Activated T-cell treated with anti-CD3 and anti-CD28 coated beads, Interleukin-2, amount 50 U/mL, for 48 hours (primary cell): ENCODE measurements around the gene MSI2.

Source experiments
- DNase-seq, 2 experiments: peaks; one replicate each; pipeline ENCODE4 v3.0.0-alpha.2; 2020

The MSI2 gene

DNA sequence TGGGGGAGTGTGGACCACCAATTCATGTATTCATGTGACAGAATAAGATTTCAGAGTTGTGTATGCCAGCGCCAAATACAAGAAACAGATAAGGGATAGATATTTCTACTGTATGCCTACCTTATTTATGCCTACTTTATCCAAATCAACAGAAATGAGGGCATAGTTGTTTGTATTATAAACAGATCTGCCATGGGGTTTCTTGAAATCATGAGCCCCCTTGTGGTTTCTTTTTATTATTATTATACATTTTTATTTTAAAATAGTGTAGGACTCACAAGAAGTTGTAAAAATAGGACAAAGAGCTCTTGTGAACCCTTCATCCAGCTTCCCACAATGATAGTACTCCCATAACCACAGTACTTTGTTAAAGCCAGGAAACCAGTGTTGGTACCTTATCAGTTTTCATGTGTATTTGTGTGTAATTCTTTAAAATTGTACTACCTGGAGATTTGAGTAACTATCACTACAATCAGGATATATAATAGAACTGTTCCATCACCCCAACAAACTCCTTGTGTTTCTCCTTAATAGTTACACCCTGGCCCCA, 259.4 kb downstream of the MSI2 start:
- DNase-seq: no peak

DNA sequence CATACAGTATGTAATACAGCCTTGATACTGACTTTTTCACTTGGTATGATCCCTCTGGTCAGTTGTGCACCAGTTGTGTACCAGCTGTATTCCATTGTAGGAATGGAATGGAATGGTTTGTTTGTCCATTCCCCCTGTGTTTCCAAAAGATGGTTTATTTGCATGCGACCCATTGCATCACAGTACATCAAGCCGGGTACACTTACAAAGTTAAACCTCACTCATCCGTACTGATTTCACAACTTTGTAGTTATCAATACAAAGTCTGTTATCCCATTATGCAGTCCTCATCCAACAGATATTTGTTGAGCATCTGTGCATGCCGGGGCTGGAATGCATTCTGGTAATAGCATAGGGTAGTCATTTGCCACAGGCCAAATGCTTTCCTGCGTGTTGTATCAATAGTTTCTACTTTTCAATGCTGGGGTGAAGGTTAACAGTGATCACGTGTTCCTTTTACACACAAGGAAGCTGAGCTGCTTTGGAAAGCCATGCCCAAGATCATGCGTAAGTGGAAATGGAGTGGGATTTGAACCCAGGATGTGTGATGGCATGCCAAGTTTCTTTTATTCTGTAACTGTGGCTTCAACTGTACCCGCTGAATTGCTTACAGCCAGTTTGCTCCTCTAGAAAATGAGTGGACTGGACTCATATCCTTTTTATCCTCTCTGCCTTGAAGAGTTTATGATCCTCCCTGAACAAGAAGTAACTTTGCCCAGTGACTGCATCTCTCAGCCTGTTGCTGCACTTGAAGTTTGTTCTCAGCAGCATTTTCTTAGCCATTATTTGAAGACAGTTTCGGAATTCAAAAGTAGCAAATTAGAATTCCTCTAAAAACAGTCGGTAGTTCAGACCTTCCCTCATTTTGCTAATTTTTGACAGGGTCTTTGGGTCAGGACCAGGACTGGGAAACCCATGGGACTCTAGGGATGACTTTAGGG, 260.2 kb downstream of the MSI2 start:
- no peak for DNase-seq

DNA sequence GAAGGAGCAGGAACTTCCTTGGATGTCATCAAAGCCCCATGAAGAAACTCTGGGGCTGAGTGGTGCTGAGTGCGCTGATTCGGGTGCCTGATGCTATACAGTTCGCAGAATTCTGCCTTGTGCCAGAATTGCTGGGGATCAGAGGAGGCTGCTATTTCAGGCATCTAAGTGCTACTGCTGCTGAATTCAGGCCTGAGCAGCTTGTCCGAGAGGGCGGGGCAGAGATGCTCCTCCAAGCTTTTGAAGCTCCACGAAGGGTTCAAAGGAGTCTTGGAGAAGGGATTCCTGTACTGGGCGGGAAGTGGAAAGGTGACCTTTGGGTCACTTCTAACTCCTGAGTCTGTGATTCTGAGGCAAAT, 260.9 kb downstream of the MSI2 start:
- no peak for DNase-seq

DNA sequence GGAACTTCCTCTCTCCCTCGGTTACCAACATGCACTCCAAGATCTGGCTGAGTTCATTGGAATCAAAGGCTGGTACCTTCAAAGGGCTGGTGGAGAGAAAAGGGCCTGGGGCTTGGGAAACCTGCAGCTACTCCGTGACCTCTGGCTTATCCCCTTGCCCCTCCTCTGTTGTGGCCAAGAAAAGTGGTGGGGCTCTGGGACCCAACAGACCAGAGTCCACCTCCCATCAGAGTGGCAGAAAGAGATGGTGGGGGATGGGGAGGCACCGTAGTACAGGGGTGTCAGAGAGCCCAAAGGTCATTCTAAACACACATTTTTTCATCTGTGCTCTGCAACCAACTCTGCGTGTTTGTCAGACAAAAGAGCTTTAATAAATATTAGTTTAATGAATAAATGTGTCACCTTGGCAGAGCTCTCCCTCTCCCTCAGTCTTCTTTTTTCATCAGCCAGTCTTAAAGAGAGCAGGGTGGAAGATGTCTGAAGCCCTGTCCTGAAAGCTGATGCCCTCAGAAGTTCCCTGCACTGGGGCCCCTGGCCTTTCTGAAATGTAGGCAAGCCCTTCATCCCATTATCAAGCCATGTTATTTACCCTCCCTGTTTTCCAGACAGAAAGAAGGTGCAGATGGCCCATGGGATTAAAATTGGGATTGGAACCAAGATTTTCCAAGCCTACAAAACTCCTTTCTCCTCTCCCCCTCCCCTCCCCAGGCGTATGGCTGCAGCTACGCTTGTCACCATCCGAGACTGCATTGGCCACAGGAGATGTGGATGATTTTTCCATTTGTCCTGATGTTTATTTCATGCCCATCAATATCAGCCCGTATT, 261.5 kb downstream of the MSI2 start:
- no peak for DNase-seq

DNA sequence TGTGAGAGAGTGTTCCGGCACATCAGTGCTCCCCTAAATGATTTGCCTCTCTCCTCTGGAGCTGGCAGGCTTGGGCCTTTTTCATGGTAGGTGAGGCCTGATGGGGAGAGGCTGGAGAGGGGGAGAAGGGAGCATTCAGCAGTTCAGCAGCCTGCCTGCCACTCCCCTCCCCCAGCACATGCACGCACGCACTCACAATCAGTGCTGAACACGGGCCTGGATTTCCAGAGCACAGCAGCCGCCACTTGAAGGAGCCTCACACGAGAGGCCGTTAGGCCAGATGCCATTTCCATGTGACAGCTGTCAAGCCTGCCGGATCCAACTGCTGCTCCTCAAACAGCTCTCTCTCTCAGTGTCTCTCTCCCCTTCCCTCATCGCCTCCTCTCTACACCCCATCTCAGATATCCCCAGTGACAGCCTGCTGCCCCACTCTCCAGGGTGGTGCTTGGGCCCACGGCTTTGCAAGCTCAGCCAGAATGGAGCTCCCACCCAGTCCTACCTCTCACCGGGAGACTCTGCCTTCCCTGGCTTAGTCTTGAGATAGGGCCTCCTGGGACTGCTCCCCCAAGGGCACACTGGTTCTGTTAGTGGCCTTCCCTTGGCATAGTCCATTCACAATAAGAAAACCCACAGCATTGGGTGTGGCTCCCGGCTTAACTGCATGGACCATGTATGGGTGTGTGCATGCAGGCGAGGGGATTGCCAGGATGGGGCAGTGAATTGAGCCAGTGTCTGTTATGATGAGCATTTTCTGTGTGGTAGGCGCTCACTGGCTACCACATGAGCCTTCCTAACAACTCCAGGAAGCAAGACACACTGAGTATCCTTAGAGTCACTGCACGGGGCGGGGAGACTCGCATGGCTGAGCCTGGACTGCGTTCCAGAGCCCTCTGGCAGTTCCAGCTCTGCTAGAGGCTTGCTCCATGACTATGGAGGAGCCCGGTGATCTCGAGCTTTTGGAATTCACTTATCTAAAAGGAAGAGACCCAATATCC, 262.6 kb downstream of the MSI2 start:
- DNase-seq: no peak

DNA sequence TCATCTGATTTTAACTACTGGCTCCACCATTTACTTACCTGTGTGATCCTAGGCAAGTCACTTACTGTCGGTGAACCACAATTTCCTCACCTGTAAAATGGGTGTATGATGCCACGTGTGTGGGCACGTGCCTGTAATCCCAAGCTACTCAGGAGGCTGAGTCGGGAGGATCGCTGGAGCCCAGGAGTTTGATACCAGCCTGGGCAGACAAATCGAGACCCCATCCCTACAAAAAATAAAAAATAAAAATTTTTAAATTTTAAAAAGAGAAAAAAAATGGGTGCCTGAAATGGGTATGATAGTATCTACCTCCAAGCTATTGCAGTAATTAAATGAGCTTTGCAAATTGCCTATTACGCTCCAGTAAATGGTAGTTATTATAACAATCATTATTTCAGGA, 263.5 kb downstream of the MSI2 start:
- no peak for DNase-seq

DNA sequence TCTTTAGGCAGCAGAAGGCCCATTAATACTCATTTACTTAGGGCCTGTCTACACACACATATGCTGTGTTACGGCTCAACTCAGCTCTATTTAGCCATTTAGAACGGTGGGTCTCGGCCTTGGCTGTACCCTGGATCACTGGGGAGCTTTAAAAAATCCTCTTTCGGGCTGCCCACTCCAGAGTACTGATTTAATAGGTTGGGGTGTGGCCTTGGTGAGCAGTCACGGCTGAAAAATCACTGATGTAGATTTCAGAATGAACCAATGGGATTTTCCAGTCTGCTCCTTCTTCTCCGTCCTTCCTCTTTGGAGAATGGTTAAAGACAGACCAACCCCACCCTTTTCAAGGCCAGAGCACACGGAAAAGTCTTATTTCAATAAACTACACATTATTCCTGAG, 265.3 kb downstream of the MSI2 start:
- DNase-seq: no peak

DNA sequence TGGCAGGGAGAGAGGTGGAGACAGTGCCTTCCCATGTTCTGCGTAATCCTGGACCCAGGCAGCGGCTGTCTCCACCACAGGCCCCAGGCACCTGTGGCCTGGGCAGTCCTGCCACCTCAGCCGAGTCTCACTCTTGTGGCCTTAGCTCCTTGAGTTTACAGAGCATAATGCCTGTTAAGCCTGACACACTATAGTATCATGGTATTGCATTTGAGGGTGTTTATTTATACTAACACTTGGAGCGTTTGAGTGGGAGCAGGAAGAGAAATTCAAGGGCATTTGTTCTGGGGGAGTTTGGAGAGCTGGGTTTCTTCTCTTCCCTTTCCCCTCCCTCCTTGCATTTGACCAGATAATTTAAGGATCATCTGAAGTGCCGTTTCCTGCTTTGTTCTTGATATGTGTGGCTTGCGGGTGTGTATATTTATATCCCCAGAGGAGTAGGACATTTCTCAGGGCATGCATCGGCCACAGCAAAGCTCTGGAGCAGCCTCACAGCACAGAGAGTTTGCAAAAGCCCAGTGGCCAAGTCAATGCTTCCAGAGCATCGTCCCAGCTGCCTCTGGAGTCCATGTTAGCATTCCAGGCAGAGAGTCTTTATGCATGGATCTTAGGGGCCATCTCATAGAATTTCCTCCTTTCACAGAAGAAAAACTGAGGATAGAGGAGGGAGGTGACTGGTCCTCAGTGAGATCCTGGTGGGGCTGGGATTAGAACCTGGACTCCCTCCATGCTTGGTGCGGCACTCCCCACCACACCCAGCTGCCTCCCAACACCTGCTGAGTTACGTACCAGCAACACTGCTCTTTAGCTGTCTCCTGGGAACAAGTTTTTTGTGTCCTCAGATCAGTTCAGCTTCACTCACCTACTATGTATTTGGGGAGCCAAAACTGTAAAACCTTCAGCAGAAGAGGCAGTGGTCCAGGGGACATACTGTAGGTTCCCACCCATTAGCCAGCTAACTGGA, 266.0 kb downstream of the MSI2 start:
- no peak for DNase-seq

DNA sequence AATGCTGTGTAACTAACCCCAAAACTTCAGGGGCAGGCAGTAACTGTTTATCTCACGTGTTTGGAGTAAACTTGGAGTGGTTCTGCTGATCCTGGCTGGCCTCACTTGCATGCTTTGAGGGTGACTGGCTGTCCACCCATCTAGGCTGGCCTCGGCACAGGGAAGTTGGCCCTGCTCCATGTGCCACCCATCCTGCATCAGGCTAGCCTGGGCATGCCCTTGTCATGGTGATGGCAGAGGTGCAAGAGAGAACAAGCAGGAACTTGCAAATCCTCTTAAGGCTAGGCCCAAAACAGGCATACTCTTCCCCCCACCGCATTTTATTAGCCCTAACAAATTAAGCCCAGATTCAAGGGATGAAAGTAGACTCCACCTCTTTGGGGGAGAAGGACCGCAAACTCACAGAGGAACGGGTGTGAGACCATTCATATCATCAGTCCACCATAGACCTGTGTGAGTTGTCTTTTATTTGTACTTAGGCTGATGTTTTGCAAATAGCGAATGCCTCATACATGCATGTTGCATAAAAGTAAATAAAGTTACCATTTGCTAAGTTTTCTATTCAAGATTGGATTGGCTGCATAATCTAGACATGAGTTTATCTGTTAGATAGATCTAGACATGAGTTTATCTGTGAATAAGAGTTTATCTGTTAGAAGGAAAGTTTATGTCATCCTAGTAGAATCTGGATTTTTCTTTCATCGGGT, 267.8 kb downstream of the MSI2 start:
- DNase-seq: no peak

DNA sequence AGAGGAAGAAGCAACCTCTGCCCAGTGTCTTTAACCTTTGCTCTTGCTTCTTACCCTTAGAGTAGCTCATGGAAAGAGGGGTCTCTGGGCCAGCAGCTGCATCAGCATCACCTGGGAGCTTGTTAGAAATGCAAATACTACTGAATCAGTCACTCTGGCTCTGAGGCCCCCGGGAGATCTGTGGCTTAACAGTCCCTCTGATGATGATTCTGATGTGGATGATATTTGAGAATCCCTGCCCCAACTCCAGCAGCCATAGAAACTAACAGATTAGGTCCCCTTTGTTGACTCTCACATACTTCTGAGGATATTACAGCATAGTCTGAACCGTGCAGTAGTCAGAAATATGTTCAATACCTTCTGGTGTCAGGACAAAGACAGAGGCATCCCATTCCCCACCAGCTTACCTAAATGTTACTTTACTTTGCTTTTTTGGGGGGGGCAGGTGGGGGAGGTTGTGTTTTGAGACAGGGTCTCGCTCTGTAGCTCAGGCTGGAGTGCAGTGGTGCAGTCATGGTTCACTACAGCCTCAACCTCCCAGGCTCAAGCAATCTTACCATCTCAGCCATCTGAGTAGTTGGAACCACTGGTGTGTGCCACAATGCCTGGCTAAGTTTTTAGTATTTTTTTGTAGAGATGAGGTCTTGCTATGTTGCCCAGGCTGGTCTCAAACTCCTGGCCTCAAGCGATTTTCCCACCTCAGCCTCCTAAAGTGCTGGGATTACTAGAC, 268.7 kb downstream of the MSI2 start:
- no peak for DNase-seq

DNA sequence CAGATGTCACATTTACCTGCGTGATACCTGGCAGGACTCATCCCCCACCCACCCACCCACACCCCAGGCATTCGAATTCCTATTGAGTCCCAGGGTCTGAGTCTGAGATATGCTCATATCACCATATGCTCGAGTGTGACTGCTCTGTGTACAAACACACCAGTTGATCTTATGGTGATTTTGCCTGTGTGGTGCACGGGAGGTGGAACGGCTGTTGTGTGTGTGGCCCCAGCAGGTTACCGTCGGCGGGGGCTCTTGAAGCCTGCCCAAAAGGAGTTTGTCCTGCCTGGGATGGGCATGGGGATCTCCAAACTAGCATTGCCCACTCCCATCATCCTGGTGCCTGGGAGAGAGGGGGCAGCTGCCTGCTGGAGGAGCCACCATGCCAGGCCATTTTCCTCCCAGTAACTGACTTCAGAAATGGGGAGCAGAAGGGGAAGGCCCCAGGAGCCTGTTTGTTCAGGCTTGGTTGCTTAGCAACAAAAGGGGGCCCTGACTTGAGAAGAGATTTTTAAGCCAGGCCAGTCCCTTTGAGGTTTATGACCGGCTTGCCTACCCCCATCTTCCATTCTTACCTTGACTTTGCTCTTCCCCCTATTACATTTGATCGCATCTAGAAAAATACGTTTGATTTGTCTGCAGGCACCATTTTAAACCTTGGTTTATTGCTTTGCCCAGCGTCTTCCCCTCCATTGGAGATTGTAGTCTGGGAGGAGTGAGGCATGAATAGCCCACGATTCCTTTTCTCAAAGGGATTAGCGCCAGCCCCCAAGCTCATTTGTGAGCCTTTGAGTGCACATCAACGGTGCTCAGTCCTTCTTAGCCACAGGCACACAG, 271.1 kb downstream of the MSI2 start:
- DNase-seq: no peak

DNA sequence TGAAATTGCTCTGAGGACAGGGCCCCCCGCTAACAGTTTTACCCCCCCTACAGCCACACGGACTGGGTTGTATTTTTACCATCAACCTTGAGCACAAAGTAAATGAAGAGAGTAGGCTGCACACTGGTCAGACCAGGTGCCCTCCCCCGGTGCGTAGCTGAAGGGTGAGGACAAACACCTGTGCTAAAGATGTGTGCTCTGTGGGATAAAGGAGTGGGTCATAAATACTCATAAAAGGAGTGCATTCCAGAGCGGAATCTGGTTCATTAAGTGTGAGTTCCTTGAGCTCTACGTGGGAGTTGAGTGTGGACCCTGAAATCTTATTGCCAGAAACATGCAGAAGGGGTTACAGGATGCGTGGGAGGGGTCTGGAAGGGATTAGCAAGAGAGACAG, 271.7 kb downstream of the MSI2 start:
- DNase-seq: no peak

DNA sequence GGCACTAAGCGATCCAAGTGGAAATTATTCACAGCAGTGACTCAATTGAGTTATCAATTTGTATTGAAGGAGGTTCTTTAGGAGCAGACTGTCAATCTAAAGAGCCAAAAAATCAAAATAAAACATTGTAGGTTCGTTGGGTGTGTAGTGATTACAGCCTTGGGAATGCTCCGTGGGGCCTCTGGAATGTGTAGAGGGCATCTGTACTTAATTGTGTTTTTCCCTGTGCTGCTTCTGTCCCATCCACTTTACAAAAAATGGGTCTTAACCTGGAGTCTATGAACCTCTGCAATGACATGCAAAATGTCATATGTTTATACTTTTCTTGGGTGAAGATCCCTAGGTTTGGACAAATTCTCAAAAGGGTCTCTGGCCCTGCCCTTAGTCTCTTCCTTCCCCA, 273.7 kb downstream of the MSI2 start:
- DNase-seq: no peak

DNA sequence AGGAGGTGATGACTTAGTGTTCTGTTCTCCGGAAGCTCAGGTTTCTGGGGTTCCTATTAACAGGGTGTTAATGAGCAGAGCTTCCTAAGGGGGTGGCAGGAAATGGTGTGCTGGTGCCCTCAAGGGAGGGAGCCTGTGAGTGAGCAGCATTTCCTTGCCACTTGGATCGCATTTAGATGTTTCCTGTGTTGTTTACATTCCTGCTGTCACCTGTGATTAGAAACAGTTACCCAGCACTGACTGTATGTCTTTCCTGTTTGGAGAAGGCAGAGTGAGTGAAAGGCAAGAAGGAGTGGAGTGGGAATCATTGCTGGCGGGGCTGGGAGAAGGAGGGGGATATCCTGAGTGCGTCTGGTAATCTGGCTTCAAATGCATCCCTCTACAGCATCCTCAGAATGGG, 274.2 kb downstream of the MSI2 start:
- DNase-seq: no peak

DNA sequence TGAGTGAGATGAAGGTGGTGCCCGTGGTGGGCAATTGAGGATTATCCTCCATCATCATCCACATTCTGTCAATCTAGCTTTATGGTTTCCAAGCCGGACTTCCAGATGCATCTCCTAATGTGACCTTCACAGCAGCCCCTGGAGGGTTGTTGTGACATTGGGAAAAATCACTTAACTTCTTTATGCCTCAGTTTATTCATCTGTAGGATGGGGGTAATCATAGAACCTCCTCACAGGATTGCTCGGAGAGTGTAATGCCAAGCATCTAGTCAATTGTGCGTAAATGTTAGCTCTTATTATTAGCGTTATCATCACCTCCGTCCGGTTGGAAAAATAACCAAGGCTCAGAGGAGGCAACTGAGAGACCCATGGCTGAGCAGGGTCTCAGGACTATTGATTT, 274.8 kb downstream of the MSI2 start:
- no peak for DNase-seq

DNA sequence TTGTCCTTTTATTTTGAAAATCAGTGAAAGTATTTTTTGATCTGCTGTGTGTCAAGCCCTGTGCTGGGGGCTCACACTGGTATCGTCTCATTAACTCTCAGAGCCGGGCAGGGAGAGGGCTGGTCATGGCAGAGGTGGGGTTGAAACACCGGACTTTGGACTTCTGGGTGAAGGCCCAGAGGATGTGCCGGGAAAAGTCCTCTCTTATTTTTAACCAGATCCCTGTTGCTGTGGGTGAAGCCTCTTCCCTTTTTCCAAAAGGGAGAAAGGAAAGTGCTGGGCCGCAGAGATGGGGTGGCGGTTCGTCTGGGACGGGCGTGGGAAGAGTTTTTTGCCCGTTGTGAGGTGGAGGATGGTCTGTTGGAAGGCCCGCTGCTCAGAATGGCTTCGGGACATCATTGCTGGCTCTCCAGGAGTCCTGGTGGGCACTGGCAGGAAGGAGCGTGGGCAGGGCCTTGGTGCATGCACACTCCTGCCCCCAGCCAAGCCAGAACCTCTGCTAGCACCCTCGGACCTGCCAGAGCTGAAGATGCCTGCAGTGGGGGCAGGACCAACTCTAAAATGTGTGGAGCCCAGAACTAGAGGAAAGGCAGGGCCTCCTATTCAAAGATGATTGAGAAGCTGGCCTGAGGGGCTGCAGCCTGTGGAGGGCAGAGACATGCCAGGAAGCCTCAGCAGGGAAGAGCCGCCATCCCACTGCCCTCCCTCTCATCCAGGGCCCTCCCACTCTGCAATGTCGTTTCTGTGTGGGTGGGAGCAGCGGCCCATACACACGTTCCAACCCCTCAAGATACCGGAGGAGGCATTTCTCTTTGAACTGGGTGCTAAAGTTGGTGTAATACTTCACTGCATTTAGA, 275.6 kb downstream of the MSI2 start:
- DNase-seq: no peak

DNA sequence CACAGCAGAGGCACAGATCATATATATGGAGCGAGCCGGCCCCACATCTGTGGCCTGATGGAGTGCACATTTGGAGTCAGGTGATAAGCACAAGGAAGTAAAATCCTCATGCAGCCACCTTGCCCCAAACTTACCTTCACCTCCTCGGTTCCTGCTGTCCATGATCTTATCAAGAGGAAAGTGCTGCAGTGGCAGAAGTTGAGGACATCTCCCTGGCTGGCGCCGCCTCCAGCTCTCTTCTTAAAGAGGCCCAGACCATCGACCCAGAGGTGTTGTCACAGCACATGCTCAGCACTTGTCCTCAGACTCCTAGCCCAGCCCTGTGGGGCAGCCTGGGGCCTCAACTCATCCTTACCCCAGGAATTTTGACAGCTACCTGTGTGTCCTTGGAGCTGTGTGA, 276.2 kb downstream of the MSI2 start:
- DNase-seq: no peak

DNA sequence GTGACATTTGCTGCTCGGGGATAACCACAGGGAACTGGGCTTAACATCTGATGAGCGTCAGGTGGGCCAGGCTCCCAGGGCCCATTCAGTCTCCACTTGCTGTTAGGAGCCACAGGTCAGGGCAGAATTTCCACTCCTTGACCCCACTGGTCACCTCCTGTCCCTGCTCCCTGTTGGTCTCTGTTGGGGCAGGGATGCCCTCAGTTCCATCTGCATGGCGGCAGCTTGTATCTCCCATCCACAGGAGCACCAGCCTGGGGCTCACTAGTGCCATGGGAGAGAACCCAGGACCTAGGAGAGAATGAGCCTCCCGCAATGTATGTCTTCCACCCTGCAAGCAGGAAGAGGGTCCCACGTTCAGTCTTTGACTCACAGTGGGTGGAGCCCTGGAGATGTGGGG, 276.6 kb downstream of the MSI2 start:
- no peak for DNase-seq
